ENCODE data around the gene EFS.
"Not testable (repeated sequence)": the region's sequence is repeated elsewhere in the genome, so short reads cannot be mapped to it uniquely, and the experiment has no call there.

The EFS gene

GRCh38 chr14:23398348-23398747 lies 33.4 kb upstream of the EFS start:
- DNase-seq (ENCODE audit: low spot score) = no peak

GRCh38 chr14:23396781-23397407 lies 31.9 kb upstream of the EFS start:
- DNase-seq (ENCODE audit: low spot score) = no peak

- no peak for DNase-seq (ENCODE audit: low spot score)
Observed at GRCh38 chr14:23396126-23396525, 31.2 kb upstream of the EFS start.

- no peak for DNase-seq (ENCODE audit: low spot score)
Observed at GRCh38 chr14:23392613-23393012, 27.6 kb upstream of the EFS start.

- not testable (repeated sequence) for DNase-seq (ENCODE audit: low spot score)
Observed at GRCh38 chr14:23389871-23390270, 24.9 kb upstream of the EFS start.

DNA sequence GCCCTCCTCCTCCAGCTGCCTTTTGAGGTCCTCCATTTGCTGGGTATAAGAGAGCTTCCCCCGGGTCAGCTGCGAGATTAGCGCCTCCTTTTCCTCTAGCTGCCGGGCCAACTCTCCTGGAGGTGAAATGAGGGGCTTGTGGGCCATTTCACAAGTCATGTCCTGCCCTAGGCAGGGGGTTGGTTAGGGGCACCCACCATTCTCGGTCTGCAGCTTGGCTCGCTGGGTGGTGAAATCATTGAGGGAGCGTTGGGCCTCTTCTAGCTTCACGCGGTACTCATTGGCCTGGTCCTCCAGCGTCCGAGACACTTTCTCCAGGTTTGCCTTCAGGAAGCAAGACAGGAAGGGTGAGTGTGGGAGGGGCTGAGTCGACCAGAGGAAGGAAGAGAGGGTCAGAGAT lies 24.4 kb upstream of the EFS start:
- no peak for DNase-seq (ENCODE audit: low spot score)

- DNase-seq (ENCODE audit: low spot score) = no peak
Observed at GRCh38 chr14:23388996-23389395, 24.0 kb upstream of the EFS start.

DNA sequence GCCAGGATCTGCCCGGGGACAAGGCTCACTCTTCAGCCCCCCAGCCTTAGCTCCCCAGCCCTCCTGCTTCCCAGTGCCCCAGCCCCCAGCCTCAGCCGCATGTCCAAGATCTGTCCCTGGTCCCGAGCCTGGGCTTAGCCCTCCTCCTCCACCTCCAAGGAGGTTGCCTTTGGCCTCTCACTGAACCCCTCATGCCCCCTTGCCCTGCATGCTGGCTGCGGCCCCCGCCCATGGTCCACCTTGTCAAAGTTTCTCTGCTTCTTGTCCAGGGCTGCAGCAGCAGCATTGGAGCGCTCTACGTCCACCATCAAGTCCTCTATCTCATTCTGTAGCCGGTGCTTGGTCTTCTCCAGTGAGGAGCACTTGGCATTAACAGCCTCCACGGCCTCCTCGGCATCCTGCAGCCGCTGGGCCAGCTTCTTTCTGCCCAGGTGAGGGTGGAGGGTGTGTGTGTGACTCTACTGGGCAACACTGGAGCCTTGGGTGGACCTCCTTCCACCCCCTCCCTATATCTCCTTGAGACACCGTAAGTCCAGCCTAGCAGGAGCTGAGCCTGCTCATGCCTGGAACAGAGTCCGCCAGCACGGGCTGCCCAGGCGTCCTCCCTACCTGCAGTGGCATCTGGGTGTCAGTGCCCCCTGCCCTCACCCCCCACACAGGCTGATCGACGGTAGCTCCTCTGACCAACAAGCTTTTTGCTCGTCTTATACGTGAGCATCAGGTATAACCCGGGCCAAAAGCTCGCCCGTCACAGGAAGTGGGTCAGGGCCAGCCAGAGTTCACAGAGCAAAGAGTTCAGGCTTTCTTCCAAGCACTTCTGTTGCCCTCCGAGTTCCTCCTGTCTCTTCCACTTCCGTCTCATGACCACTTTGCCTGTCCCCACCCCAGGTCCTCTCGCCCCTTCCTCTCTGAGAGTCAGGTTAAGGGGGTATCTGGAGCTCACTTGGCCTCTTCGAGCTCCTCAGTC lies 23.2 kb upstream of the EFS start:
- no peak for DNase-seq (ENCODE audit: low spot score)

DNA sequence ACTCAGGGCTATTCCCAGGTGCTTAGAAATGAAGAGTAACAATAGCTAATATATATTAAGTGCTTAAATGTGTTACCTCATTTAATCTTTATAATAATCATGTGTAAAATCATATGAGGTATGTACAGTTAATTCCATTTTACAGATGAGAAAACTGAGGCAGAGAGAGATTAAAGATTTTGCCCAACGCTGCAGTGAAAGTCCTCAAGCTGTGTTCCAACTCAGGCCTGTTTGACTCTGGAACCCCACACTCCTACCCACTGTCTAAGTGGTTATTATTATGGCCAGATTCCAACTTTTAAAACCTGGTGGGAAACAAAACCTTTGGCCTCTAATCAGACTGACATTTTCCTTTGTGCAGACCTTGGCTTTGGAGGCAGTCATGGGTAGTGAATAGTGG lies 22.0 kb upstream of the EFS start:
- DNase-seq (ENCODE audit: low spot score) = no peak

DNA sequence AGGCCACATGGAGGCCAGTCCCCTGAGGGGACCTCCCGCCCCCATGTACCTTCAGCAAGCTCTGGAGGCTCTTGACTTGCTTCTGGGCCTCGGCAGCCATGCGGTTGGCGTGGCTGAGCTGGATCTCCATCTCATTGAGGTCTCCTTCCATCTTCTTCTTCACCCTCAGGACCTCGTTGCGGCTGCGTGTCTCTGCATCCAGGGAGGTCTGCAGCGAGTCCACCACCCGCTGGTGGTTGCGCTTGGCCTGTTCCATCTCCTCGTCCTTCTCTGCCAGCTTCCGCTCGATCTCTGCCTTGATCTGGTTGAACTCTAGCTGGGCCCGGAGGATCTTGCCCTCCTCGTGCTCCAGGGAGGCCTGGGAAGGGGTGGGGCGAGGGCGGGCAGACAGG lies 21.3 kb upstream of the EFS start:
- DNase-seq (ENCODE audit: low spot score) = not testable (repeated sequence)

GRCh38 chr14:23385642-23386265 lies 20.8 kb upstream of the EFS start:
- no peak for DNase-seq (ENCODE audit: low spot score)

DNA sequence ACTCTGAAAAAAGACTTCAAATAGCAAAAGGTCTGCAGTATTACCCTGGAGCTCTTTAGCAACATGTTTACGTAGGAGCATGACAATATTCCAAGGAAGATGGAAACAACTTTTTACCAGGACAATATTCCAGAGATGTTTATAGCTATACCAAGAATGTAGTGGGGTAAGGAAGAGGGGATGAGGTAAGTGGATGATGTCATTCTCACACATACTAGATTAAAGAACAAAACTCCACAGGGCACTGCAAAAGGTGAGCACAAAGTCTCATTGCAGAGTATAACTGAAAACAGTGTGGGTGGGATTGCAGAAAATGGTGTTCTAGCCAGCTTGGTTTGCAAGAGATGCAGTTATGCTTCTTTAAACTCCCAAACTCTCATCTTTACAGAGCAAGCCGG lies 20.3 kb upstream of the EFS start:
- no peak for DNase-seq (ENCODE audit: low spot score)

- no peak for DNase-seq (ENCODE audit: low spot score)
Observed at GRCh38 chr14:23384364-23385080, 19.6 kb upstream of the EFS start.

GRCh38 chr14:23382731-23383440 lies 17.9 kb upstream of the EFS start:
- DNase-seq (ENCODE audit: low spot score) = no peak

DNA sequence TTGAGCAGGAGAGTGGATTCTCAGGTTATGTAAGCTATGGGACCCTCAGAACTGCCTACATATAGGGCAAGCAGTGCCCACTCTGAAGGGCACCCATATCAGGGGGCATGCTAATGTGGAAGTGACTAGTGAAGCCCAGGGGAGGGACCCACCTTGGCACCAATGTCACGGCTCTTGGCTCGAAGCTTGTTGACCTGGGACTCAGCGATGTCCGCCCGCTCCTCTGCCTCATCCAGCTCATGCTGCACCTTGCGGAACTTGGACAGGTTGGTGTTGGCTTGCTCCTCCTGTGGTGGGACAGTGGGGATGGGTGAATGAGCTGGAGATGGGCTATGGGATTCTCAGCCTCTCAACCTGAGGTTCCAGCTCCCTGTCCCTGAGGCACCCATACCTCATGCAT lies 17.3 kb upstream of the EFS start:
- DNase-seq (ENCODE audit: low spot score) = no peak

DNA sequence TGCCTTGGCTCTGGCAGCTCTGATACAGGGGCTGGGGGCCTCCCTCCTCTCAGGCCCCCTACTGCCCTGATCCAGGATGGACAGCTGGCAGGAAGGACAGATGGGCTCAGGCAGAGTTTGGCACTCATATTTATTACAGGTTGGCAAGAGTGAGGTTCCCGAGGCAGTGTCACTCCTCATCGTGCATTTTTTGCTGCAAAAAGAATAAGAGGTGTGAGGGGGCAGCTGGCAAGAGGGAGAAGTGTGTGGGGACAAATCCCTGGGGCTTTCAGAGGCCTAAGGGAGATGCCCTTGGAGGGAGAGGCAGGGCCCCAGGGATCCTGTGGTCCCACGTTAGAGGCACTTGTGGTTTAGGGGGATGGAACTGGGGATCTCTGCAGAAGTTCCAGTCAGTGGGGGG lies 16.9 kb upstream of the EFS start:
- no peak for DNase-seq (ENCODE audit: low spot score)

- DNase-seq (ENCODE audit: low spot score) = no peak
Observed at GRCh38 chr14:23380976-23381375, 16.0 kb upstream of the EFS start.

GRCh38 chr14:23380197-23380914 lies 15.4 kb upstream of the EFS start:
- DNase-seq (ENCODE audit: low spot score) = no peak

- DNase-seq (ENCODE audit: low spot score) = peak; percentile 63
Observed at GRCh38 chr14:23379366-23380196, 14.6 kb upstream of the EFS start.

DNA sequence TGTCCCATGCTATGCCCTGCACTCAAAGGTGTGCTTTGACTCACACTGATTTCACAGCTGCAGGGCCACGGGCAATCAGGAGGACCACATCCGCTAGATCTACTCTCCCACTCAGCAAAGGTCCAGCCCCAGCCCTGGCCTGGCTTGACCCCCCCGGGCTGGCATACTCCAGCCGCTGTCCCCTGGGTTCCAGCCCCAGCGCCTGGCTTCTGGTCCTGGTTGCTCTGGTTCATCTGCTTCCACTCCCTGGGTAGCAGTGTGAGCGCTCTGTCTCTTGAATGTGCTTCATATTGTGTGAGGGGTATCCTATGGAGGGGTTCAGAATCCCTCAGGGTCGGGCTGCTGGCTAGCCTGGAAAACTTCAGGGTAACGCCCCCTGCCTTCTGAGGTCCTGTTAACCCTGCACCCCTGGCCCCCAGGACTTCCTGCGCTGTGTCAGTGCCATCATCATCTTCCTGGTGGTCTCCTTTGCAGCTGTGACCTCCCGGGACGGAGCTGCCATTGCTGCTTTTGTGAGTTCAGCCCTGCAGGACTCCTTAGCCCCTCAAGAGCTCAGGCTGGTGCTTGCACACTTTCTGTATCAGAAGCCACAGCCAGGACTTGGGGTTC lies 13.7 kb upstream of the EFS start:
- DNase-seq (ENCODE audit: low spot score) = no peak

Measured in CD4-positive, alpha-beta T cell treated with Interleukin-2 at 100 ng/mL for 4 hours (primary cell).